ENCODE data around the gene TMEM88.
"Not testable (repeated sequence)": the region's sequence is repeated elsewhere in the genome, so short reads cannot be mapped to it uniquely, and the experiment has no call there.

The TMEM88 gene

DNA sequence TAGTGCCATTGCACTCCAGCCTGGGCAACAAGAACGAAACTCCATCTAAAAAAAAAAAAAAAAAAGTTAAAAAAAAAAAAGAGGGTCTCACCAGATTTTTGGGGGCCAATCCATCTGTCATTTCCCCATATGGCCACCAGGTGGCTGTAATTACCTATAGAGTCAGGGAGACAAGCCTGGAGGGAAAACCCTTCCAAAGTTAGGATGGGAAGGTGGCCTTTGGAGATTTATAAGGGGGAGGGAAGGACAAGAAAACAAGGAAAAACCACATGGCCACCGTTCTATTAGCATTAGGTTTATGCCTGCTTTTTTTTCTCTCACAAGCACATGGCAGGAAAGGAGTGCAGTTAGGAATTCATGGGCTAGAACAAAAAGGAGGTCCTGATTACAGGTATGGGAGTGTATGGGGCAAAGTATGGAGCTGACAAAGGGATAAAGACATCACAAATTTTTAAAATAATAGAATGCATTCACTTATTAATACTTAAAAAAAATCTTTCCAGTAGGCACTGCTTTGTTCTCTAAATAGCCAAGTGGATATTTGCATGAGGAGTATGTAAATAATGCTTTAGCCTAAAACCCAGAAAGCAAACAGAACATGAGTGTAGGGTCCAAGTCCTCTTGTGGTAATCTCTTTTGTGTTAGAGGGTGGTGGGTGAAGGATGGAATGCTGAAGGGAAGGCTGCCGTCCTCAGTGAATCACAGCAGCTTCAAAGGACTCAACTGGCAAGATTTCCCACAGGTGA is 8.0 kb downstream of the TMEM88 start:
- DNase-seq (ENCODE audit: low read depth) = peak; percentile 48

DNA sequence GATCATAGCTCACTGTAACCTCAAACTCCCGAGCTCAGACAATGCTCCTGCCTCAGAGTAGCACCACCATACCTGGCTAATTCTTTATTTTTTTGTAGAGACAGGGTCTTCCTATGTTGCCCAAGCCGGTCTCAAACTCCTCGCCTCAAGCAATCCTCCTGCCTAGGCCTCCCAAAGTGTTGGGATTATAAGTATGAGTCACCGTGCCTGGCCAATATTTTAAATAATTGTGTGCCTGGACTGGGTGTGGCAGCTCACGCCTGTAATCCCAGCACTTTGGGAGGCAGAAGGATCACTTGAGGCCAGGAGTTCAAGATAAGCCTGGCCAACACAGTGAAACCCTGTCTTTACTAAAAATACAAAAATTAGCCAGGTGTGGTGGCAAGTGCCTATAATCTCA is 9.5 kb downstream of the TMEM88 start:
- not testable (repeated sequence) for DNase-seq (ENCODE audit: low read depth); H3K4me3 ChIP-seq (ENCODE audit: low read length)

More for the DNA sequence above, 8.0 kb downstream of the TMEM88 start:
- H3K4me3 ChIP-seq (ENCODE audit: low read length) = no peak overlapping the region
- TF ChIP-seq, protein P1, sequence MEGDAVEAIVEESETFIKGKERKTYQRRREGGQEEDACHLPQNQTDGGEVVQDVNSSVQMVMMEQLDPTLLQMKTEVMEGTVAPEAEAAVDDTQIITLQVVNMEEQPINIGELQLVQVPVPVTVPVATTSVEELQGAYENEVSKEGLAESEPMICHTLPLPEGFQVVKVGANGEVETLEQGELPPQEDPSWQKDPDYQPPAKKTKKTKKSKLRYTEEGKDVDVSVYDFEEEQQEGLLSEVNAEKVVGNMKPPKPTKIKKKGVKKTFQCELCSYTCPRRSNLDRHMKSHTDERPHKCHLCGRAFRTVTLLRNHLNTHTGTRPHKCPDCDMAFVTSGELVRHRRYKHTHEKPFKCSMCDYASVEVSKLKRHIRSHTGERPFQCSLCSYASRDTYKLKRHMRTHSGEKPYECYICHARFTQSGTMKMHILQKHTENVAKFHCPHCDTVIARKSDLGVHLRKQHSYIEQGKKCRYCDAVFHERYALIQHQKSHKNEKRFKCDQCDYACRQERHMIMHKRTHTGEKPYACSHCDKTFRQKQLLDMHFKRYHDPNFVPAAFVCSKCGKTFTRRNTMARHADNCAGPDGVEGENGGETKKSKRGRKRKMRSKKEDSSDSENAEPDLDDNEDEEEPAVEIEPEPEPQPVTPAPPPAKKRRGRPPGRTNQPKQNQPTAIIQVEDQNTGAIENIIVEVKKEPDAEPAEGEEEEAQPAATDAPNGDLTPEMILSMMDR (conservative IDR thresholded peaks at IDR 0.05; ENCODE audit: low read length) = peak; percentile 75

- DNase-seq (ENCODE audit: low read depth) = no peak
- TF ChIP-seq, protein P1 (conservative IDR thresholded peaks at IDR 0.05; ENCODE audit: low read length) = no peak
- H3K4me3 ChIP-seq (ENCODE audit: low read length) = no peak overlapping the region
Observed at GRCh38 chr17:7864995-7865650, 10.3 kb downstream of the TMEM88 start.

- DNase-seq (ENCODE audit: low read depth) = no peak
- no peak overlapping the region for H3K4me3 ChIP-seq (ENCODE audit: low read length)
- TF ChIP-seq, protein P1 (conservative IDR thresholded peaks at IDR 0.05; ENCODE audit: low read length) = no peak
Observed at GRCh38 chr17:7867881-7868329, 13.0 kb downstream of the TMEM88 start.

DNA sequence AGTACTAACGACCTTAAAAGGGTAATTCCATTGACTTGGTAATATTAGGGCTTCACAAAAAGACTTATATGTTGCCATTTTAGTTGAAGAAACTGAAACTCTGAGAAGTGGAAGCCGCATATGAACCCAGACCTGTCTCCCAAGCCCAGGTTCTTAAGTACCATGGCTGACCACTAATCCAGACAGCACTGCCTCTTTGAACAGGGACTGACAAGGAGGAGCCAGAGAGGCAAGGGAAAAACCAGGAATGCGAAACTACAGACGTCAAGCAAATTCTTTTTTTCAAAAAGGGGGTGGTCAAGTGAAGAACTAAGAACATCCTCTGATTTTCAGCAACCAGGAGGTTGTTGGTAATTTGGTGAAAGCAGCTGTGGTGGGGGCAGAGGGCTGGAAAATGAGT is 18.2 kb downstream of the TMEM88 start:
- TF ChIP-seq, protein P1 (conservative IDR thresholded peaks at IDR 0.05; ENCODE audit: low read length) = no peak
- no peak overlapping the region for H3K4me3 ChIP-seq (ENCODE audit: low read length)
- no peak for DNase-seq (ENCODE audit: low read depth)

GRCh38 chr17:7875804-7876370 is 21.0 kb downstream of the TMEM88 start:
- TF ChIP-seq, protein P1 (conservative IDR thresholded peaks at IDR 0.05; ENCODE audit: low read length) = no peak
- no peak for DNase-seq (ENCODE audit: low read depth)
- H3K4me3 ChIP-seq (ENCODE audit: low read length) = no peak overlapping the region

DNA sequence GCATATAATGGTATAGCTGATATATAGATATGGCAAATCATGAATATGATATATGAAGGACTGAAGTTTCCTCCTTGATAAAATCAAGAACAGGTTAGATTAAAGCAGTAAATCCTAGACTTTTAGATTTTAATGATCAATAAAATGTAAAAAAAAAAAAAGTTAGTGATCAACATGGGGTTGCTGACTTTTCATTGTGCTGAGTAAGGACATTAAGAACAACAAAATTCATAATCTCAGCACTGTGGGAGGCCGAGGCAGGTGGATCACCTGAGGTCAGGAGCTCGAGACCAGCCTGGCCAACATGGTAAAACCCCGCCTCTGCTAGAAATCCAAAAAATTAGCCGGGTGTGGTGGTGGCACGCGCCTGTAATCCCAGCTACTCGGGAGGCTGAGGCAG is 23.4 kb downstream of the TMEM88 start:
- DNase-seq (ENCODE audit: low read depth) = no peak
- TF ChIP-seq, protein P1 (conservative IDR thresholded peaks at IDR 0.05; ENCODE audit: low read length) = no peak
- H3K4me3 ChIP-seq (ENCODE audit: low read length) = no peak overlapping the region

All from AG10803 (cell line).